HG03565 (cell line): ENCODE measurements around the gene GPR39.

Experiments
- ATAC-seq: cut with Tn5 transposase; IDR thresholded peaks from one replicate; pipeline ENCODE4 v1.9.1; 2021; ENCODE audit warnings: mild to moderate bottlenecking, moderate library complexity; ENCODE audit not compliant: unreplicated experiment

The GPR39 gene

GRCh38 chr2:132442278-132442677 lies 25.7 kb downstream of the GPR39 start:
- no peak for ATAC-seq

GRCh38 chr2:132443106-132443505 lies 26.5 kb downstream of the GPR39 start:
- no peak for ATAC-seq

GRCh38 chr2:132446444-132446843 lies 29.8 kb downstream of the GPR39 start:
- ATAC-seq, result no peak

GRCh38 chr2:132448331-132448730 lies 31.7 kb downstream of the GPR39 start:
- ATAC-seq, result no peak

GRCh38 chr2:132448771-132449170 lies 32.2 kb downstream of the GPR39 start:
- no peak for ATAC-seq

- ATAC-seq, result no peak
Measured at GRCh38 chr2:132449868-132450267, 33.3 kb downstream of the GPR39 start.

GRCh38 chr2:132460781-132461180 lies 44.2 kb downstream of the GPR39 start:
- ATAC-seq, result no peak

- ATAC-seq, result no peak
Measured at GRCh38 chr2:132462236-132462635, 45.6 kb downstream of the GPR39 start.

GRCh38 chr2:132463719-132464118 lies 47.1 kb downstream of the GPR39 start:
- no peak for ATAC-seq

GRCh38 chr2:132465917-132466316 lies 49.3 kb downstream of the GPR39 start:
- ATAC-seq, result no peak

GRCh38 chr2:132466428-132467028 lies 49.9 kb downstream of the GPR39 start:
- no peak for ATAC-seq

- ATAC-seq, result no peak
Measured at GRCh38 chr2:132468821-132469675, 52.4 kb downstream of the GPR39 start.

GRCh38 chr2:132470746-132471145 lies 54.1 kb downstream of the GPR39 start:
- no peak for ATAC-seq

- no peak for ATAC-seq
Measured at GRCh38 chr2:132473174-132473883, 56.7 kb downstream of the GPR39 start.

- no peak for ATAC-seq
Measured at GRCh38 chr2:132475615-132476014, 59.0 kb downstream of the GPR39 start.

GRCh38 chr2:132477436-132477835 lies 60.8 kb downstream of the GPR39 start:
- no peak for ATAC-seq

GRCh38 chr2:132477962-132478361 lies 61.4 kb downstream of the GPR39 start:
- ATAC-seq, result no peak

GRCh38 chr2:132478461-132479105 lies 62.0 kb downstream of the GPR39 start:
- no peak for ATAC-seq

GRCh38 chr2:132479155-132479554 lies 62.5 kb downstream of the GPR39 start:
- ATAC-seq, result no peak

GRCh38 chr2:132482821-132483220 lies 66.2 kb downstream of the GPR39 start:
- ATAC-seq, result no peak

- no peak for ATAC-seq
Measured at GRCh38 chr2:132484144-132484543, 67.5 kb downstream of the GPR39 start.
